ENCODE measurements around the gene ZNF43.
"Not testable (repeated sequence)": the region's sequence is repeated elsewhere in the genome, so short reads cannot be mapped to it uniquely, and the experiment has no call there.

The ZNF43 gene

DNA sequence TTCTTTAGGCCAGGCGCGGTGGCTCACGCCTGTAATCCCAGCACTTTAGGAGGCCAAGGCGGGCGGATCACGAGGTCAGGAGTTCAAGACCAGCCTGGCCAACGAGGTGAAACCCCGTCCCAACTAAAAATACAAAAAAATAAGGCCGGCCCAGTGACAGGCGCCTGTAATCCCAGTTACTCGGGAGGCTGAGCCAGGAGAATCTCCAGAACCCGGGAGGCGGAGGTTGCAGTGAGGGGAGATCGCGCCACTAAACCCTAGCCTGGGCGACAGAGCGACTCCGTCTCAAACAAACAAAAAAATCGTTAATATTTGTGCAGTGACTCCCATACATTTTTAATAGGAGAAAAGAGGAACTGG, 69.3 kb downstream of the ZNF43 start:
- peaks cover 22% of the 10 kb centered on the region for H3K9me3 Mint-ChIP-seq
- H3K4me1 Mint-ChIP-seq (ENCODE audit: low read depth); H3K27me3 Mint-ChIP-seq: not testable (repeated sequence)
- peak overlapping the region; percentile 100 for H3K27ac Mint-ChIP-seq
- H3K4me3 Mint-ChIP-seq, result peak overlapping the region; percentile 99
- intact Hi-C loops (cut with micrococcal nuclease), result loop anchor here (1.0 to 5.0 kb wide), 3 partner anchors 70 to 197 kb away; partner anchors contain the start of gene ZNF43
- H3K36me3 Mint-ChIP-seq (ENCODE audit: low read depth), result peaks cover 58% of the 10 kb centered on the region

DNA sequence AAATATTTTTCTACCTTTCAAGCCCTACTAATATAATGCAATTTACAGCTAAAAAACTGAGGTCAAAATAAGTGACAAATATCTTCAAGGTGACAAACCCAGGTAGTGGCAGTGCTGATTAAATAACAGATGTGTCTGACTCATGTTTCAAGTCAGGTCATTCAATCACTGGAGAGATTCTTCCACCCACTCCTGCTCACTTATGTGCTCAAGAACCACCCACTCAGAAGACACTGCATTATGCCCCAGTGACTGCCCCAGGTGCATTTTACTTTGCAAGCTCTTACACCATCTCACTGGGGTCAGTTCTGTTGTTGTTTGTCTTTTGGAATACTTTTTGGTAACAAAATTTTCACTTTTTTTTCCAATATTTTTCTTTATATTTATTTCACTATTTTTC, 70.8 kb downstream of the ZNF43 start:
- H3K36me3 Mint-ChIP-seq (ENCODE audit: low read depth), result peaks cover 73% of the 10 kb centered on the region
- H3K27ac Mint-ChIP-seq, result no peak overlapping the region
- no peaks in the 10 kb centered on the region for H3K27me3 Mint-ChIP-seq
- H3K4me1 Mint-ChIP-seq (ENCODE audit: low read depth), result peaks cover 8% of the 10 kb centered on the region
- H3K9me3 Mint-ChIP-seq, result peaks cover 35% of the 10 kb centered on the region
- no peak overlapping the region for H3K4me3 Mint-ChIP-seq
- intact Hi-C loops (cut with micrococcal nuclease), result loop anchor here (5.0 kb wide), 1 partner anchor 87 kb away; no protein-coding TSS in a partner anchor

DNA sequence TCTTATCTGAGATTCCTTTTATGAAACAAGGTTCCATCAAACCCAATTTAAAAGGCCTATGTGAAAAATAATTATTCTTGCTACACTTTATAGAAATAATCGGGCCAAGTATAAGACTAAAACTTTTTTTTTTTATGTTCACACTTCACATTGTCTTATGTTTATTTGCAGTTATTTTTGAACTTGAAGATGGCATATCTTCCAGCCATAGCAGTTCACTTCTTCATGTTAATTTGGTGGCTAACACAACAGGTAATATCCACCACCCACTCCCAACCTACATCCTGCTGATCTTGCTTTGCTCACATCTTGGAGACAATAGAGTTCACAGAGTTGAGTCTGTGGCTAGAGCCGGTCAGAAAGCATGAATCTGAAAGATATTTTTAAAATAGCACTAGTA, 74.4 kb downstream of the ZNF43 start:
- H3K27me3 Mint-ChIP-seq; H3K4me1 Mint-ChIP-seq (ENCODE audit: low read depth); intact Hi-C loops (cut with micrococcal nuclease); H3K27ac Mint-ChIP-seq; H3K4me3 Mint-ChIP-seq: not testable (repeated sequence)
- Mint-ChIP-seq H3K36me3 (ENCODE audit: low read depth) (peaks cover 100% of the 10 kb centered on the region), H3K9me3 (peaks cover 65% of the 10 kb centered on the region)

DNA sequence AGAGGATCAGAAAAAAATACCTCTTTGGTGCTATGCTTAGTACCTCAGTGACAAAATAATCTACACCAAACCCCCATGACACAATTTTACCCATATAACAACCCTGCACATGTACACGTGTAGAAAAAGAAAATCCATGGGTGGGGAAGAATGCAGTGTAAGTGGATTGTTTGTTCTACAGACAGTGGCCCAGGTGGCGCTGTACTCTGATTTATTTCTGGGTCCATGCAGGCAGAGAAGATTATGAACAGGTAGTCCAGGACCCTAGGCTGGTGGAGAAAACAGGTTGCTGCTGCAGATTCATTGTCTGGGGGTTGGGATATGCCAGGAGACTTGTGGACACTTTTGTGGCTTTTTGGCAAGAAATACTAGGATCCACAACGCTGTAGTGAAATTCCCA, 77.7 kb downstream of the ZNF43 start:
- no peaks in the 10 kb centered on the region for H3K4me1 Mint-ChIP-seq (ENCODE audit: low read depth)
- H3K36me3 Mint-ChIP-seq (ENCODE audit: low read depth), result peaks cover 100% of the 10 kb centered on the region
- intact Hi-C loops (cut with micrococcal nuclease), result no loop called here
- H3K4me3 Mint-ChIP-seq, result no peak overlapping the region
- peaks cover 84% of the 10 kb centered on the region for H3K9me3 Mint-ChIP-seq
- H3K27ac Mint-ChIP-seq, result no peak overlapping the region
- H3K27me3 Mint-ChIP-seq, result no peaks in the 10 kb centered on the region

DNA sequence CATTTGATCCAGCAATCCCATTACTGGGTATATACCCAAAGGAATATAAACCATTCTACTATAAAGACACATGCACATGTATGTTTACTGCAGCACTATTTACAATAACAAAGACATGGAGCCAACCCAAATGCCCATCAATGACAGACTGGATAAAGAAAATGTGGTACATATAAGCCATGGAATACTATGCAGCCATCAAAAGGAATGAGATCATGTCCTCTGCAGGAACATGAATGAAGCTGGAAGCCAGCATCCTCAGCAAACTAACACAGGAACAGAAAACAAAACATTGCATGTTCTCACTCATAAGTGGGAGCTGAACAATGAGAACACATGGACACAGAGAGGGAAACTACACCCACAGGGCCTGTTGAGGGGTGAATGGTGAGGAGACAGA, 80.4 kb downstream of the ZNF43 start:
- H3K27me3 Mint-ChIP-seq; H3K4me1 Mint-ChIP-seq (ENCODE audit: low read depth); H3K27ac Mint-ChIP-seq; intact Hi-C loops (cut with micrococcal nuclease); H3K4me3 Mint-ChIP-seq: not testable (repeated sequence)
- Mint-ChIP-seq H3K36me3 (ENCODE audit: low read depth) (peaks cover 100% of the 10 kb centered on the region), H3K9me3 (peaks cover 83% of the 10 kb centered on the region)
